ENCODE measurements around the gene PDCD4. TPM values are rescaled to one million over a fixed set of nuclear protein-coding genes. Genes with fewer than 3 reads are reported as not detected.

Gene PDCD4
- total RNA-seq, 1 experiment from 2014 or later: 40.0 TPM

- H3K4me1 ChIP-seq (ENCODE audit: low read length): peaks cover 32% of the 10 kb centered on the region
- H3K4me3 ChIP-seq (ENCODE audit: low read length): peak within 1 kb of the TSS; percentile 90
- peak within 1 kb of the TSS; percentile 94 for H3K27ac ChIP-seq (ENCODE audit: low read length)
- H3K9me2 ChIP-seq (replicated peaks; ENCODE audit: insufficient read depth, low read length): no peaks in the 10 kb centered on the region
- peaks cover 32% of the 10 kb centered on the region for H4K20me1 ChIP-seq (ENCODE audit: insufficient read depth, low read depth, low read length)
- no peaks in the 10 kb centered on the region for H3K27me3 ChIP-seq (ENCODE audit: low read length)
- peak; percentile 100 for DNase-seq
- peak within 1 kb of the TSS; percentile 92 for H3K9ac ChIP-seq (ENCODE audit: low read length)
- H3K79me2 ChIP-seq (ENCODE audit: low read length): peaks cover 26% of the 10 kb centered on the region
- peak within 1 kb of the TSS; percentile 93 for H3K4me2 ChIP-seq (ENCODE audit: low read depth, low read length, poor library complexity, severe bottlenecking)
- H2AFZ ChIP-seq (ENCODE audit: low read length): peak within 1 kb of the TSS; percentile 86
- no peaks in the 10 kb centered on the region for H3K36me3 ChIP-seq (ENCODE audit: insufficient read depth, low read length)
- H3K9me3 ChIP-seq (ENCODE audit: low read length): no peaks in the 10 kb centered on the region
Measured at GRCh38 chr10:110919349-110919931, 47.7 kb downstream of the PDCD4 start, which contains the start of gene SHOC2. Gene SHOC2 (plus strand): TSS chr10:110919604. CDS start chr10:110964359, 44,755 bp downstream.

- no peaks in the 10 kb centered on the region for H3K27me3 ChIP-seq (ENCODE audit: low read length)
- no peak overlapping the region for H2AFZ ChIP-seq (ENCODE audit: low read length)
- peak; percentile 98 for DNase-seq
- no peaks in the 10 kb centered on the region for H3K36me3 ChIP-seq (ENCODE audit: insufficient read depth, low read length)
- H3K79me2 ChIP-seq (ENCODE audit: low read length): peaks cover 28% of the 10 kb centered on the region
- H3K27ac ChIP-seq (ENCODE audit: low read length): peak overlapping the region; percentile 94
- peaks cover 32% of the 10 kb centered on the region for H3K4me1 ChIP-seq (ENCODE audit: low read length)
- H4K20me1 ChIP-seq (ENCODE audit: insufficient read depth, low read depth, low read length): peaks cover 36% of the 10 kb centered on the region
- H3K4me2 ChIP-seq (ENCODE audit: low read depth, low read length, poor library complexity, severe bottlenecking): peak overlapping the region; percentile 93
- peak overlapping the region; percentile 84 for H3K9ac ChIP-seq (ENCODE audit: low read length)
- H3K4me3 ChIP-seq (ENCODE audit: low read length): peak overlapping the region; percentile 75
- no peaks in the 10 kb centered on the region for H3K9me3 ChIP-seq (ENCODE audit: low read length)
- H3K9me2 ChIP-seq (replicated peaks; ENCODE audit: insufficient read depth, low read length): no peaks in the 10 kb centered on the region
Measured at GRCh38 chr10:110919971-110920881, 48.5 kb downstream of the PDCD4 start.

- Histone ChIP-seq H4K20me1 (ENCODE audit: insufficient read depth, low read depth, low read length) (peaks cover 67% of the 10 kb centered on the region), H3K9me2 (replicated peaks; ENCODE audit: insufficient read depth, low read length) (no peaks in the 10 kb centered on the region), H3K4me3 (ENCODE audit: low read length) (no peak overlapping the region), H3K79me2 (ENCODE audit: low read length) (peaks cover 52% of the 10 kb centered on the region), H3K27me3 (ENCODE audit: low read length) (no peaks in the 10 kb centered on the region), H3K27ac (ENCODE audit: low read length) (no peak overlapping the region), H3K9ac (ENCODE audit: low read length) (no peak overlapping the region), H3K4me1 (ENCODE audit: low read length) (peaks cover 31% of the 10 kb centered on the region), H3K4me2 (ENCODE audit: low read depth, low read length, poor library complexity, severe bottlenecking) (no peak overlapping the region), H2AFZ (ENCODE audit: low read length) (no peak overlapping the region), H3K36me3 (ENCODE audit: insufficient read depth, low read length) (no peaks in the 10 kb centered on the region), H3K9me3 (ENCODE audit: low read length) (no peaks in the 10 kb centered on the region)
- no peak for DNase-seq
Measured at GRCh38 chr10:110923856-110924493, 52.2 kb downstream of the PDCD4 start.

- H3K4me1 ChIP-seq (ENCODE audit: low read length): peaks cover 16% of the 10 kb centered on the region
- no peak overlapping the region for H3K4me3 ChIP-seq (ENCODE audit: low read length)
- H3K27me3 ChIP-seq (ENCODE audit: low read length): no peaks in the 10 kb centered on the region
- no peak for DNase-seq
- no peaks in the 10 kb centered on the region for H3K36me3 ChIP-seq (ENCODE audit: insufficient read depth, low read length)
- no peak overlapping the region for H3K27ac ChIP-seq (ENCODE audit: low read length)
- peaks cover 66% of the 10 kb centered on the region for H3K79me2 ChIP-seq (ENCODE audit: low read length)
- no peak overlapping the region for H3K9ac ChIP-seq (ENCODE audit: low read length)
- no peak overlapping the region for H3K4me2 ChIP-seq (ENCODE audit: low read depth, low read length, poor library complexity, severe bottlenecking)
- no peak overlapping the region for H2AFZ ChIP-seq (ENCODE audit: low read length)
- peaks cover 80% of the 10 kb centered on the region for H4K20me1 ChIP-seq (ENCODE audit: insufficient read depth, low read depth, low read length)
- H3K9me3 ChIP-seq (ENCODE audit: low read length): no peaks in the 10 kb centered on the region
- no peaks in the 10 kb centered on the region for H3K9me2 ChIP-seq (replicated peaks; ENCODE audit: insufficient read depth, low read length)
Measured at GRCh38 chr10:110927461-110927860, 55.7 kb downstream of the PDCD4 start.

GRCh38 chr10:110931769-110932381, 60.1 kb downstream of the PDCD4 start:
- Histone ChIP-seq H3K79me2 (ENCODE audit: low read length) (peaks cover 57% of the 10 kb centered on the region), H3K4me3 (ENCODE audit: low read length) (no peak overlapping the region), H3K4me1 (ENCODE audit: low read length) (peaks cover 7% of the 10 kb centered on the region; the same call in 1 of the 2 replicates), H3K27ac (ENCODE audit: low read length) (no peak overlapping the region), H3K36me3 (ENCODE audit: insufficient read depth, low read length) (0 out of 2 replicates have a peak, but pooled peaks cover 3% of the 10 kb centered on the region), H3K9me2 (replicated peaks; ENCODE audit: insufficient read depth, low read length) (0 out of 2 replicates have a peak, but pooled peaks cover 3% of the 10 kb centered on the region), H2AFZ (ENCODE audit: low read length) (no peak overlapping the region), H4K20me1 (ENCODE audit: insufficient read depth, low read depth, low read length) (peaks cover 80% of the 10 kb centered on the region), H3K27me3 (ENCODE audit: low read length) (no peaks in the 10 kb centered on the region), H3K4me2 (ENCODE audit: low read depth, low read length, poor library complexity, severe bottlenecking) (no peak overlapping the region), H3K9ac (ENCODE audit: low read length) (no peak overlapping the region), H3K9me3 (ENCODE audit: low read length) (peaks cover 4% of the 10 kb centered on the region; the same call in 1 of the 2 replicates)
- DNase-seq: no peak

- no peak overlapping the region for H3K4me3 ChIP-seq (ENCODE audit: low read length)
- no peak overlapping the region for H3K4me2 ChIP-seq (ENCODE audit: low read depth, low read length, poor library complexity, severe bottlenecking)
- 0 out of 2 replicates have a peak, but pooled peaks cover 3% of the 10 kb centered on the region for H3K36me3 ChIP-seq (ENCODE audit: insufficient read depth, low read length)
- peaks cover 4% of the 10 kb centered on the region; the same call in 1 of the 2 replicates for H3K9me3 ChIP-seq (ENCODE audit: low read length)
- peaks cover 54% of the 10 kb centered on the region for H3K79me2 ChIP-seq (ENCODE audit: low read length)
- H2AFZ ChIP-seq (ENCODE audit: low read length): no peak overlapping the region
- no peak for DNase-seq
- no peaks in the 10 kb centered on the region for H3K27me3 ChIP-seq (ENCODE audit: low read length)
- H4K20me1 ChIP-seq (ENCODE audit: insufficient read depth, low read depth, low read length): peaks cover 80% of the 10 kb centered on the region
- H3K9me2 ChIP-seq (replicated peaks; ENCODE audit: insufficient read depth, low read length): 0 out of 2 replicates have a peak, but pooled peaks cover 3% of the 10 kb centered on the region
- no peak overlapping the region for H3K9ac ChIP-seq (ENCODE audit: low read length)
- no peak overlapping the region for H3K27ac ChIP-seq (ENCODE audit: low read length)
- H3K4me1 ChIP-seq (ENCODE audit: low read length): peaks cover 7% of the 10 kb centered on the region; the same call in 1 of the 2 replicates
Measured at GRCh38 chr10:110932505-110933180, 60.9 kb downstream of the PDCD4 start.

- no peak overlapping the region for H2AFZ ChIP-seq (ENCODE audit: low read length)
- H3K9ac ChIP-seq (ENCODE audit: low read length): no peak overlapping the region
- no peaks in the 10 kb centered on the region; the same call in 1 of the 2 replicates for H3K4me1 ChIP-seq (ENCODE audit: low read length)
- peaks cover 69% of the 10 kb centered on the region for H4K20me1 ChIP-seq (ENCODE audit: insufficient read depth, low read depth, low read length)
- H3K27ac ChIP-seq (ENCODE audit: low read length): no peak overlapping the region
- H3K4me2 ChIP-seq (ENCODE audit: low read depth, low read length, poor library complexity, severe bottlenecking): no peak overlapping the region
- no peak for DNase-seq
- H3K9me3 ChIP-seq (ENCODE audit: low read length): peaks cover 4% of the 10 kb centered on the region; the same call in 1 of the 2 replicates
- H3K27me3 ChIP-seq (ENCODE audit: low read length): no peaks in the 10 kb centered on the region
- H3K36me3 ChIP-seq (ENCODE audit: insufficient read depth, low read length): 0 out of 2 replicates have a peak, but pooled peaks cover 3% of the 10 kb centered on the region
- H3K9me2 ChIP-seq (replicated peaks; ENCODE audit: insufficient read depth, low read length): 0 out of 2 replicates have a peak, but pooled peaks cover 3% of the 10 kb centered on the region
- H3K79me2 ChIP-seq (ENCODE audit: low read length): peaks cover 47% of the 10 kb centered on the region
- H3K4me3 ChIP-seq (ENCODE audit: low read length): no peak overlapping the region
Measured at GRCh38 chr10:110936757-110937156, 65.0 kb downstream of the PDCD4 start.
